Brain microvascular endothelial cell (primary cell): Measurements from ENCODE around the gene PKHD1.

Source experiments
- DNase-seq: peaks from one replicate; pipeline ENCODE4 v3.0.0-alpha.2; 2020
- H3K27ac ChIP-seq: fragments of 250-450 bp; sonication (Bioruptor Pico); 2 replicates; pipeline ENCODE4 v1.5.1; 2020; ENCODE audit warnings: mild to moderate bottlenecking, moderate library complexity
- H3K27me3 ChIP-seq: fragments of 250-450 bp; sonication (Bioruptor Pico); replicated peaks from 2 replicates; pipeline ENCODE4 v1.5.1; 2020; ENCODE audit warnings: mild to moderate bottlenecking
- H3K36me3 ChIP-seq: fragments of 250-450 bp; sonication (Bioruptor Pico); replicated peaks from 2 replicates; pipeline ENCODE4 v1.5.1; 2020; ENCODE audit warnings: mild to moderate bottlenecking
- H3K4me3 ChIP-seq: 2 replicates; pipeline ENCODE4 v1.5.1; 2011; ENCODE audit warnings: low read depth, mild to moderate bottlenecking, control low read depth, low read length, moderate library complexity
- CTCF ChIP-seq: IDR thresholded peaks from 2 replicates; pipeline ENCODE4 v1.5.1; 2011; ENCODE audit warnings: low read depth, mild to moderate bottlenecking, moderate library complexity, low read length, control low read depth, inconsistent platforms; ENCODE audit errors: missing control alignments
- in situ Hi-C: cut with HindIII; loops from 2 replicates; pipeline ENCODE4 v1.10.0; 2017; ENCODE audit warnings: low sequenced_read_pairs, low pct_ligation_motif_present

The PKHD1 gene

GRCh38 chr6:52010806-52011205 is 76.6 kb downstream of the PKHD1 start:
- Histone ChIP-seq H3K27ac (no peak overlapping the region), H3K4me3 (no peak overlapping the region), H3K36me3 (no peaks in the 10 kb centered on the region), H3K27me3 (no peaks in the 10 kb centered on the region)
- DNase-seq = no peak
- in situ Hi-C loops = no loop called here
- TF ChIP-seq CTCF = no peak

- TF ChIP-seq CTCF = no peak
Measured at GRCh38 chr6:52010145-52010544, 77.3 kb downstream of the PKHD1 start.

GRCh38 chr6:52009466-52010140 is 77.8 kb downstream of the PKHD1 start:
- DNase-seq = no peak
- no peaks in the 10 kb centered on the region for H3K36me3 ChIP-seq
- H3K4me3 ChIP-seq = no peak overlapping the region

More at GRCh38 chr6:52010145-52010544, 77.3 kb downstream of the PKHD1 start:
- Histone ChIP-seq H3K27me3 (no peaks in the 10 kb centered on the region), H3K27ac (no peak overlapping the region), H3K36me3 (no peaks in the 10 kb centered on the region), H3K4me3 (no peak overlapping the region)
- in situ Hi-C loops = no loop called here
- DNase-seq = no peak

GRCh38 chr6:52000064-52000463 is 87.3 kb downstream of the PKHD1 start:
- no peak for DNase-seq
- Histone ChIP-seq H3K27me3 (no peaks in the 10 kb centered on the region), H3K4me3 (no peak overlapping the region), H3K36me3 (no peaks in the 10 kb centered on the region), H3K27ac (no peak overlapping the region)
- in situ Hi-C loops = no loop called here
- TF ChIP-seq CTCF = no peak

More at GRCh38 chr6:52009466-52010140, 77.8 kb downstream of the PKHD1 start:
- Histone ChIP-seq H3K27me3 (no peaks in the 10 kb centered on the region), H3K27ac (no peak overlapping the region)
- TF ChIP-seq CTCF = no peak
- in situ Hi-C loops = no loop called here

GRCh38 chr6:51996296-51996947 is 91.0 kb downstream of the PKHD1 start:
- in situ Hi-C loops = no loop called here
- TF ChIP-seq CTCF = no peak
- no peak for DNase-seq
- H3K27ac ChIP-seq = no peak overlapping the region
- H3K27me3 ChIP-seq = no peaks in the 10 kb centered on the region
- H3K36me3 ChIP-seq = no peaks in the 10 kb centered on the region
- H3K4me3 ChIP-seq = no peak overlapping the region
